Thoracic aorta endothelial cell (primary cell): ENCODE results near the gene SLC25A21. TPM values are rescaled to one million over a fixed set of nuclear protein-coding genes. Genes with fewer than 3 reads are reported as not detected.

Experiments used
- small RNA-seq: library from RNA; depleted of rRNA; stranded (forward); fragments of <200 nt; gene quantifications from one replicate; pipeline ENCODE3, GENCODE V24; 2012
- total RNA-seq: library from RNA; depleted of rRNA; stranded (reverse); fragments of >200 nt; gene quantifications from 2 replicates; pipeline ENCODE4 v1.2.3, GENCODE V29; 2012

The SLC25A21 gene
- total RNA-seq = 2.4 and 4.0 TPM in 2 replicates

DNA sequence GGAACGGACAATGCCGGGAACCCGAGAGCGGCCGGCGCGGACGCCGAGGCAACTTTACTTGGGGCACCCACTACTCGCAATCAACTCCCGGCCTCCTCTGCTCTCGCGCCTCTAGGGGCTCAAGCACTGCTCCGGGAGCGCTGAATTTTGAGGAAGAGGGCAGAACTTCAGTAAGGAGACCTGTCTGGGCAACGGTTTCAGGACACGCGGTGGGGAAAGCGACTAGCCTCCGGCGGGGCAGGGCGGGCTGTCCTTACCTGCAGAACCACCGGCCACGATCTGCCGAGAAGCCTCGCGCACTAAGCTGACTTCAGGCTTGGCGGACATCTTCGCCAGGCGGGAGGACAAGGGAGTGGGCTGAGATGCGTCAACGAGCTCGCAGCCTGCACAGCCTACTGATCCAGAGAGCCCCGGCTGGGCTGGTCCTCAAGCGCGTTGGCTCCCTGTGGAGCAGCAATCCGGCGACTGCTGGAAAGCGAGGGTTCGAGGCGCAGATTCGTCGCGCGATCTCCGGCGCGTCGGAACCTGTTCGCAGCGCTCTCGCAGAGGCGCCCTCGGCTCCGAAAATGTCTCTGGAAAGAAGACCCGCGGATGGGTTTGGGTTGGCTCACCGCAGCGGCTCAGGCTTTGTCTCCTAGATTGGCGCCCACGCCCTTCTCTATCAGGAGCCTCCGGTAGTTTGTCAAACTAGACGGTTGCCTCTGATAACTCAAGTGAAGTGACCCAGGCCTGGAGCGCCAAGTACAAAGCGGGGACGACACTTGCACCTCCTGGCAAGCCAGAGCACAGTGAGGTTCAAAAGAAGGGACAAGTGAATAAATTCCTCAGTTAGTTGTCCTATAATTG lies at the start of gene SLC25A21:
Gene SLC25A21, minus strand, starts transcription at position 583 of the 846 bp plus-strand sequence.

DNA sequence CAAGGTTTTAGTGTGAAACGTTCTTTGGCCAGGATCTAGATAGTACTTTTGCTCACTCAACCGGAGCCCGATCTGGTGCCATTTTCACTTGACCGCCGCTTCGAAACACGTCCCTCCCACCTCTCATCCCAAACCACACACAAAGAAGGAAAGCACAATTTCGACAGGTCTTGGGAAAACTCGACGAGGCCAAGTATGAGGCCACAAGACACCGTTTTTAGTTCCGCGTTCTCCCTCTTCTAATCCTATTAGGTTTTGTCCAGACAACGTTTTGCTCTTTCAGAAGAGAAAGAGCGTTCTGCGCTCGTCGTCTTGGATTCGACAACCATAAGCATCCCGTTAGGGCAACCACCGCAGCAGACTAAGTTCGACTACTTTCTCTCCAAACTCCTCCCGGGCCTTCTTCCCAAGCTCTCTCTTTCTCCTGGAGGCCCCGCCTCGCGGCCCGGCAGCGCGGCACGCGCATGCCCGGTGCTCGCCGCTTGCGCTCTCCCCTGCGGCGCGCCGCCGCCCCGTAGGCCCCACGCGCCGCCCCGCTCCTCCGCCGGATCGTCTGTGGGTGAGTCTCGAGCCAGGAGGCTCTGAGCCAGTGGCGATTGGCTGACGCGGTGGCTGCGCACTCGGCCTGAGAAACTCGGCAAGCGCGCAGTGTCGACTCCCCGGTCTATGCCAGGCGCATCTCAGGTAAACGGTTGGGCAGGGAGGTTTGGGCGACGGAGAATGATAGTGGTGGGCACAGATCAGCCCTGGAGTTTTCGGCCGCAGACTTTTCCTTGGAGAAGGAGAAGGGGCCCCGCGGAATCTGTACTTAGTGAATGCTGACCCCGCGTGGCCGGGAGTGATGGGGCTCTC lies 25.2 kb upstream of the SLC25A21 start, which contains the start of gene MIPOL1:
Gene MIPOL1, plus strand, starts transcription at position 517 of the 852 bp plus-strand sequence. CDS start 49,952 bp downstream, outside the sequence.

GRCh38 chr14:36661506-36662257 lies 510.7 kb downstream of the SLC25A21 start, which contains the start of gene PAX9:
TSS of gene PAX9 (plus strand) at chr14:36661860. CDS start at chr14:36662090, 230 bp downstream.

Small RNAs within 50 kb of the gene (small RNA-seq; reads per million reads assigned to genes)
- gene MIR4503 = not detected
- not detected for gene RNU6-273P

Other genes with a start within 250 kb of the SLC25A21 start
- gene MIPOL1, start 25.3 kb upstream of the SLC25A21 start, total RNA-seq = 41.5 and 55.2 TPM in 2 replicates